Mucosa of stomach (tissue), 1 donor: ENCODE results near the gene HBS1L.

Source experiments
- H3K27me3 ChIP-seq: one replicate; pipeline ENCODE4 v1.7.0; 2013; ENCODE audit warnings: mild to moderate bottlenecking, low read length; ENCODE audit not compliant: control insufficient read depth, insufficient read depth
- H3K36me3 ChIP-seq: one replicate; pipeline ENCODE4 v1.7.0; 2013; ENCODE audit warnings: low read length; ENCODE audit not compliant: control insufficient read depth, insufficient read depth
- H3K4me1 ChIP-seq: one replicate; pipeline ENCODE4 v1.7.0; 2013; ENCODE audit warnings: mild to moderate bottlenecking, low read length; ENCODE audit not compliant: control insufficient read depth, insufficient read depth
- H3K4me3 ChIP-seq: one replicate; pipeline ENCODE4 v1.7.0; 2013; ENCODE audit warnings: low read length
- H3K9ac ChIP-seq: one replicate; pipeline ENCODE4 v1.7.0; 2013; ENCODE audit warnings: mild to moderate bottlenecking, low read length, moderate library complexity
- H3K9me3 ChIP-seq: one replicate; pipeline ENCODE4 v1.7.0; 2013; ENCODE audit warnings: mild to moderate bottlenecking, low read length, moderate library complexity; ENCODE audit not compliant: control insufficient read depth
- donor health status: Pancreatic carcinoma.

HBS1L gene

DNA sequence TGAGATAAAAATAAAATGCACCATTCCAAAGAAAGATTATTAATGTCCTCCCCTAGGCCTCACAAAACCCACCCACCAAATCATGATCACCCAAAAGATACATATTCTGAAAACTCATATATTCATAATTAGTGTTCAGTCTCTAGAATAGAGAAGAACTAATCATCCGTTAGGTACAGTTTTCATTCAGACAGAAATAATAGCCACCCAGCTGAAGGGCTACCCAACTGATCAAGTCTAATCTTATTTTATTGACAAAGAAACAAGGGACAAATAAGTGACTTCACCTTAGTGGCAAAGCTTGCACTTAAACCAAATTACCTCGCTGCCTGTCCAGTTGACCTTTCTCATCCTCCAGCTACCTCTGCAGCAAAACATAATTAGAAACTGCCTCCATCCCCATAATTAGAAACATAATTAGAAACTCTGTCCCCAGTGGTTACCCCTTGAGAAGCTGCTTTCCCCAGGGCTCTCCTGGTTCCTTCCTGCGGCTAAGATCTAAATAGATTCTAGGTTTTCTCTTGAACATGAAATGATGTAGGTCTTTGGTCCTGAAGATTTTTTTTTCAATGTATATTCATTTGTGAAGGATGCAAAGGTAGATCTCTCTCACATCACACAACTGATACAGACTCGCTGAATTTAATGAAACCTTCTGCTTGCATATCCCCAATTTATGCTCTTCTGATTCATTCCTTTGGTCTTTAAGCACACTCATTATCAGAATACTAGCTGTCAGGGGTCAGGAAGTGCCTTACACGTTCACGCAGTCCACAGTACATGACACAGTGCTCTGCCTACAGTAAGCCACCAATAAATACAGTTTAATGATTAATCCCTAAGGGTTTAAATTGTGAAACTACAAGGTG, 46.3 kb downstream of the HBS1L start:
- H3K9me3 ChIP-seq = no peaks in the 10 kb centered on the region
- H3K4me3 ChIP-seq = no peak overlapping the region
- no peak overlapping the region for H3K9ac ChIP-seq
- H3K27me3 ChIP-seq = no peaks in the 10 kb centered on the region
- no peaks in the 10 kb centered on the region for H3K4me1 ChIP-seq
- H3K36me3 ChIP-seq = no peaks in the 10 kb centered on the region

DNA sequence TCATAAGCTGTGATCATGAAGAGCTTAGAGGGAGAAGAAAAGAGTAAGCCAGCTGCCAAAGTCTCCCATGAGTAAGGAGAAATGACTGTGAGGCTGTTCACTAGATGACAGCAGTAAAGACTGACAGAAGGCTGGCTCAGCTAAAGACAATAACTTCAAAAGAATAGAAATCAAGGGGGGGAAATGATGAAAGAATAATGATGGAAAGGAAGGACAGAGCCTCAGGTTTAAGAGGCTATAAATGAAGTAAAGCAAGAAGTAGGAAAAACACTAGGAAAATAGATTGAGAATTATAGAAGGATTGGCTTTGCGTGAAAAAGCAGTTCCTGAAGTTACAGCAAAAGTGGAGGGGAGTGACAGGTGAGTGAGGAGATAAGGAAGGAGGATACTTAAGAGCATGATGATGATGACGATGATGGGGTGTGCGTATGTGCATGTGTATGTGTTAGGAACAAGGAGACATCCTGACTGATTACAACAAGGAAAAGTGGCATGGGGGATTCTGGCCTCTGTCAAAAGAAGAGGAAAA, 48.2 kb downstream of the HBS1L start:
- Histone ChIP-seq H3K9me3 (no peaks in the 10 kb centered on the region), H3K27me3 (no peaks in the 10 kb centered on the region)

DNA sequence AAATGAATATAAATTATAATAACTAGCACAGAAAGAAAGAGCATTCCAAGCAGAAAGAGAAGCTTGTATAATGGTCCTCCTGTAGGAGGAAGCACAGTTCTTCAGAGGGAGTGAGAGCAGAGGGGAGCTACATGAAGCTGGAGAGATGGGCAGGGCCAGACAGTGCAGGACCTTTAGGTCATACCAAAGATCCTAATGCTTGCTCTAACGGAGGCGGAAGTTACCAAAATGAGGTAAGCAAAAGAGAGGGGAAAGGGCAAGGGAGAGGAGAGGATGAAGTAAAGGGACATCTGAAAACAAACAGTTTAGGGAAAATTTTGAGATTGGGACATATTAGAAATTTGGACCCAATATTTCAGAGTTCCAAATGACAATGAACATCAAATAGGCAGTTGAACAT, 50.2 kb downstream of the HBS1L start:
- no peaks in the 10 kb centered on the region for H3K27me3 ChIP-seq
- no peaks in the 10 kb centered on the region for H3K36me3 ChIP-seq
- H3K4me3 ChIP-seq = no peak overlapping the region
- no peaks in the 10 kb centered on the region for H3K4me1 ChIP-seq
- H3K9me3 ChIP-seq = no peaks in the 10 kb centered on the region
- no peak overlapping the region for H3K9ac ChIP-seq

More for the DNA sequence above, 48.2 kb downstream of the HBS1L start:
- no peaks in the 10 kb centered on the region for H3K4me1 ChIP-seq
- no peaks in the 10 kb centered on the region for H3K36me3 ChIP-seq
- H3K4me3 ChIP-seq = no peak overlapping the region
- no peak overlapping the region for H3K9ac ChIP-seq

DNA sequence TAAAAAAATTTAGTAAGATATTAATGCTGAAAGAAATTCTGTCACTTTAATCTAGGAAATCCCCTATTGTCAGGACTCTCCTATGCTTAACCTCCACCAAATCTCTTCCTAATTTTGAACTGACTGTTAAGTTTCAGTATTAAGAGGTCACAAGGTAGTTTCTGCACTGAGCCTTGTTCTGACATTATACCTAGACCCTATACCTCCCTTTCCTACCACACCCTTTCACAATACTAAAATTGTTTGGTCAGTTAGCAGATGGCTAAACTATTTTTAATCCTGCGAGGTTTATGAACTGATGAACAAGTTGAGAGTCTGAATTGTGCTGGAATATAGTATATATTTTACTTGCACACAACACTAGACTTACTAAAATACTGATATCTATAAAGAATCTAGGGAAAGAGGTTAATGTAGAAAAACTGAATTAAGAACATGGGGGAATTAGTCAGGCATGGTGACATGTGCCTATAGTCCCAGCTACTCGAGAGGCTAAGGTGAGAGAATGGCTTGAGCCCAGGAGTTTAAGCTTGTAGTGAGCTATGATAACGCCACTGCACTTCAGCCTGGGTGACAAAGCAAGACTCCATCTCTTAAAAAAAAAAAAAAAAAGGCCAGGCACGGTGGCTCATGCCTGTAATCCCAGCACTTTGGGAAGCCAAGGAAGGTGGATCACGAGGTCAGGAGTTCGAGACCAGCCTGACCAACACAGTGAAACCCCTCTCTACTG, 51.5 kb downstream of the HBS1L start:
- H3K27me3 ChIP-seq = no peaks in the 10 kb centered on the region
- no peak overlapping the region for H3K9ac ChIP-seq
- H3K36me3 ChIP-seq = no peaks in the 10 kb centered on the region
- no peaks in the 10 kb centered on the region for H3K9me3 ChIP-seq
- H3K4me1 ChIP-seq = no peaks in the 10 kb centered on the region
- no peak overlapping the region for H3K4me3 ChIP-seq

DNA sequence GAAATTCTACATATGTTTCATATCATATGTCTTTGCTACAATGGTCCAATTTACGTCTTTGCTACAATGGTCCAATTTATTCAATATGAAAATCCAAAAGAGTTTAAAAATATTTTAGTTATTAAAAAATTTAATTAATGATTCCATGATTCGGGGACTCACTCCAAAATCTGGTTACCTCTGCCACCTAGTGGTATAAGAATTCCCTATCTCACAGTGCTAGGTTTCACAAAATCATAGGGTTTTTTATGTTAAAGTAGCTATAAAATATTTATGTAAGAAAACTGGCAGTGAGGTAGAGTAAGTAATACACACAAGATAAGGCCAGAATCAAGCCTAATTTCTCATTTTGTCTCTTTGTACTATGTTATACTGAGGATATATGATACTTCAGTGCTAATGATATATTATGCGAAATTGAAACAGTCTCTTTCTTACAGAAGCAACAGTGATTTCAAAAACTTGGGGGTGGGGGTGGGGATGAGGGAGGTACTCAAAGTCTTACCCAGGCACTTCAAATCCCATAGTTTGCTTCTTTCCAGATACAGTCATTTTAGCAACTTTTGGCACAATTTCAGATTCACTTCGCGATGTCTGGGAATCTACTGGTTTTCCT, 52.3 kb downstream of the HBS1L start:
- H3K9me3 ChIP-seq = no peaks in the 10 kb centered on the region
- no peaks in the 10 kb centered on the region for H3K27me3 ChIP-seq
- no peaks in the 10 kb centered on the region for H3K36me3 ChIP-seq
- no peaks in the 10 kb centered on the region for H3K4me1 ChIP-seq
- no peak overlapping the region for H3K9ac ChIP-seq
- no peak overlapping the region for H3K4me3 ChIP-seq

DNA sequence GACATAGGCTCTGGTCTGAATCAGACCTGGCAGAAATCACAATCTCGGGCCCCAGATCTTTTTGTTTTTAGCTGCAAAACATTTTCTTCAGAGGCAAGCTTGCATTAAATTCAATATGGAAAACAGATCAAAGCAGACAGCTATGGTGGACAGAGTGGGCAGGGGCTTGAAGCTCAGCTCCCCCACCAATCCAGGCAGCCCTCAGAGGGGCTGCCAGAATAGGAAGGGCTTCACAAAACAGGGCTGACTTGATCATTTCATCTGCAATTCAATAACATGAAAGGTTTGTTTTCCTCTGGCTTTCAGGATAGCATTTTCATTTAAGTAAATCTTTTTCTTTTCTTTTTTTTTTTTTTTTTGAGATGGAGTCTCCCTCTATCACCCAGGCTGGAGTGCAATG, 55.5 kb downstream of the HBS1L start:
- H3K36me3 ChIP-seq = no peaks in the 10 kb centered on the region
- H3K4me3 ChIP-seq = no peak overlapping the region
- H3K9ac ChIP-seq = no peak overlapping the region
- no peaks in the 10 kb centered on the region for H3K9me3 ChIP-seq
- H3K27me3 ChIP-seq = no peaks in the 10 kb centered on the region
- H3K4me1 ChIP-seq = no peaks in the 10 kb centered on the region

DNA sequence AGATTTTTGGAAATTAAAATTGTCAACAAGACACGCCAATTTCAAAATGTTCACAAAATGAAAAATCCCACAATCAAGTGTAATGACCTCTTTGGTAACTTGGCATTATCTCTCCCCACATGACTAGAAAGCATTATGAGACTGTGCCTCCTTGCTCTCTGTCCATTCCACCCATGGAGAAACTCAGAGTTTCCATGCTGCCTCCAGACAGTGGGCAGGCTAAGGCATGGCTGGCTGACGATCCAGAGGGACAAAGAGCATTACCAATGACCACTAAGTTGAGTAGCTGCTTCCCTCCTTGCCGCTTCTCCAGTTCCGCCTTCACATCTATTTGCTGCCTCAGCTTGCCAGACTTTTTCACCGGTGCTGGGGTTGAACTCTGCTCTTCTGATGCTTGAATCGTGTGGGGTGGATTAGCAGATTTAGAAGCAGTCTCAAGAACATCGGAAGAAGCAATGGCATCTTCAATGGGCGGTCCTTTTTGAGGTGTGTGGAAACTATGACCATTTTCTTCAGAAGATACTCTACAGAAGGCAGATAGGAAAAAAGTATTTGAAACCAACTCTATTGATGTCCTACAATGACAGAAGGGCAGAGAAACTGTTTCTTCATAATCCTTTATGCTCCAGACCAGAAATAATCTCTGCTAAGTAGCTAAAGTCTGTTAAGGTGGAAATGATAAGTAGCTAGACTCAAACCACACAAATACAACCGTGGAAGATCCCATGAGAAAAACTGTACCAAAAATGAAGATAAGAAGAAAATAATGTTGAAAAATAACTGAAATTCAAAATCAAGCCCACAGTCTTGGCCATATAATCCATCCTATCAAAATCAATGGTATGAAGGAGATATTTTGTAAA, 57.3 kb downstream of the HBS1L start:
- Histone ChIP-seq H3K36me3 (no peaks in the 10 kb centered on the region), H3K9me3 (no peaks in the 10 kb centered on the region), H3K9ac (no peak overlapping the region), H3K4me1 (no peaks in the 10 kb centered on the region), H3K27me3 (no peaks in the 10 kb centered on the region), H3K4me3 (no peak overlapping the region)

DNA sequence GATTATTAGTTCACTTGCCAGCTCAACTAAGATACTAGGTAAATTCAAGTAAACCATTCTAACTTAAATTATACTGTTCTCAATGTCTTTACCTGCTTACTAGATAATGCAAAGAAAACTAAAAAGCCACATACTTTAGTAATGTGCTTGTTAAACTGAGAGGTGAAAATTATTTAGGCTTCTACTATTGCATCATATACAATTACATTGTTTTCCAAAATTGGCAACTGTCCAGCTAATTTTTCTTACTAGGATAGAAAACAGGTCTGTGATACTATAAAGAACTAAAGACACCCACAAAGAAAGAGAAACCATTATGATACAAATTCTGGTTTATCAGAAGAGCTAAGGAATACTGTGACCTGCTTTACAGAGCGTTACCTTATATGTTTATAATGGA, 59.1 kb downstream of the HBS1L start:
- Histone ChIP-seq H3K9me3 (no peaks in the 10 kb centered on the region), H3K9ac (no peak overlapping the region), H3K4me1 (no peaks in the 10 kb centered on the region), H3K27me3 (no peaks in the 10 kb centered on the region), H3K36me3 (no peaks in the 10 kb centered on the region), H3K4me3 (no peak overlapping the region)

DNA sequence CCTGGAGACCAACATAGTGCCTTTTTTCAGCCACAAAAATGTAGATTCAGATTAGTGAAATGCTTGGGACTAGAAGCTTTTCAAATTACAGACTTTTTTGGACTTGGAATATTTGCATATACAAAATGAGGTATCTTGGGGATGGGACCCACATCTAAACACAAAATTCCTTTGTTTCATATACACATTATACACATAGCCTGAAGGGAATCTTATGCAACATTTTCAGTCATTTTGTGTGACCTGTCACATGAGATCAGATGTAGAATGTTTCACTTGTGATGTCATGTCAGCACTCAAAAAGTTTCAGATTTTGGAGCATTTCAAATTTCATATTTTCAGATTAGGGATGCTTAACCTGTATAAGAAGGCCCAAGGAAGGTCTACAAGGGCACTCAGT, 60.2 kb downstream of the HBS1L start:
- H3K4me3 ChIP-seq = no peak overlapping the region
- H3K27me3 ChIP-seq = no peaks in the 10 kb centered on the region
- no peak overlapping the region for H3K9ac ChIP-seq
- H3K4me1 ChIP-seq = no peaks in the 10 kb centered on the region
- H3K9me3 ChIP-seq = no peaks in the 10 kb centered on the region
- H3K36me3 ChIP-seq = no peaks in the 10 kb centered on the region

DNA sequence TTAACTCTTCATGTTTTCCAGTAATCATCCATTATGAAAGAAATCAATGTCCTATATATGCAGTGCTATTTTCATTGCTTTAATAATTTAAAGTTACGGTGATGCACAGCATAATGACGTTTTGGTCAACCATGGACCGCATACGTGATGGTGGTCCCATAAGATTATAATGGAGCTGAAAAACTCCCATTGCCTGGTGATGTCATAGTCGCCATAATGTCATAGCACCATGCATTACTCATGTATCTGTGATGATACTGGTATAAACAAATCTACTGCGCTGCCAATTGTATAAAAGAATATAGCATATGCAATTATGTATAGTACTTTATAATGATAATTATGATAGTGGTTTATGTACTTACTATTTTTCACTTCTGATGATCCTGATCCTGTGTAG, 62.5 kb downstream of the HBS1L start:
- H3K9me3 ChIP-seq = no peaks in the 10 kb centered on the region
- no peaks in the 10 kb centered on the region for H3K36me3 ChIP-seq
- H3K4me3 ChIP-seq = no peak overlapping the region
- no peaks in the 10 kb centered on the region for H3K4me1 ChIP-seq
- no peaks in the 10 kb centered on the region for H3K27me3 ChIP-seq
- no peak overlapping the region for H3K9ac ChIP-seq

DNA sequence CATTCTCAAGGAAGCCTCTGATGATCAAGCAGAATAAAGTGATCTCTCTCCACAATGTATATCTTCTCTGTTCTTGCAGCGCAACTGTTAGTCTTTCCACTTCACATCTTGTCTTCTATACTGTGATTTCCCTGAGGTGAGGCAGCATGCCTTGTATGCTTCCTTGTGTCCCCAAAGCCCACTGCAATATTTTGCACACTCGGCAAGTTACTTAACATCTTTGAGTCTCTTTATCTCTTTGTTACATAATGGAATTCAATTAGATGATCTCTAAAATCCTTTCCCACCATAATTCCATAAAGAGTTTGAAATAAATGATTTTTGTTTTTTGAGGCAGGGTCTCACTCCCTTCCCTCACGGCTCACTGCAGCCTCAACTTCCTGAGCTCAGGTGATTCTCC, 64.4 kb downstream of the HBS1L start:
- H3K9me3 ChIP-seq = no peaks in the 10 kb centered on the region
- no peaks in the 10 kb centered on the region for H3K27me3 ChIP-seq
- H3K36me3 ChIP-seq = no peaks in the 10 kb centered on the region
- no peak overlapping the region for H3K9ac ChIP-seq
- H3K4me1 ChIP-seq = no peaks in the 10 kb centered on the region
- H3K4me3 ChIP-seq = no peak overlapping the region
